ENCODE measurements around the gene DGCR6.
"Not testable (repeated sequence)": the region's sequence is repeated elsewhere in the genome, so short reads cannot be mapped to it uniquely, and the experiment has no call there.

Gene DGCR6

GRCh38 chr22:18906410-18906745 is 258 bp downstream of the DGCR6 start:
- H4K91ac ChIP-seq (ENCODE audit: low read depth, low read length, poor library complexity); DNase-seq (ENCODE audit: low spot score); H2BK15ac ChIP-seq (ENCODE audit: low read length); H2AFZ ChIP-seq (ENCODE audit: low read length); H3K4me3 ChIP-seq (ENCODE audit: low read length in 2 of 2); H2BK5ac ChIP-seq (ENCODE audit: low read length); H3K36me3 ChIP-seq (replicated peaks in 1 of 2; ENCODE audit: control insufficient read depth in 2 of 2, insufficient read depth in 2 of 2, low read length in 2 of 2); H3K4me1 ChIP-seq (ENCODE audit: control insufficient read depth in 2 of 2, insufficient read depth in 1 of 2, low read depth in 1 of 2, low read length in 2 of 2); H2BK120ac ChIP-seq (ENCODE audit: low read depth, low read length); H3K14ac ChIP-seq (ENCODE audit: low read length); H4K8ac ChIP-seq (ENCODE audit: low read depth, low read length); H3K9me3 ChIP-seq (replicated peaks in 1 of 2; ENCODE audit: control insufficient read depth in 2 of 2, insufficient read depth in 1 of 2, low read depth in 1 of 2, low read length in 2 of 2); H3K9ac ChIP-seq (ENCODE audit: low read depth, low read length, poor library complexity); H2BK12ac ChIP-seq (ENCODE audit: low read length); H3K79me1 ChIP-seq (ENCODE audit: low read depth, low read length); H3K27me3 ChIP-seq (ENCODE audit: control insufficient read depth in 3 of 3, insufficient read depth in 3 of 3, low read depth in 1 of 3, low read length in 3 of 3); H3K18ac ChIP-seq (ENCODE audit: low read length); H2AK5ac ChIP-seq (ENCODE audit: low read depth, low read length); H3K4me2 ChIP-seq (ENCODE audit: insufficient read depth, low read length, poor library complexity, severe bottlenecking); H3K23ac ChIP-seq (ENCODE audit: low read depth, low read length, poor library complexity); H3K4ac ChIP-seq (ENCODE audit: low read length); H3K27ac ChIP-seq (replicated peaks; ENCODE audit: low read length): not testable (repeated sequence)
- WGBS, 2 donors (ENCODE audit: extremely low coverage in 2 of 2, insufficient read length in 2 of 2, insufficient replicate concordance in 1 of 2): no CpG with 5 or more reads among the region's 36 CpGs

- no peak overlapping the region for H2AK5ac ChIP-seq (ENCODE audit: low read depth, low read length)
- H4K8ac ChIP-seq (ENCODE audit: low read depth, low read length): no peak overlapping the region
- no peak overlapping the region for H3K23ac ChIP-seq (ENCODE audit: low read depth, low read length, poor library complexity)
- no peak overlapping the region for H2BK5ac ChIP-seq (ENCODE audit: low read length)
- H3K4ac ChIP-seq (ENCODE audit: low read length): no peak overlapping the region
- H3K79me1 ChIP-seq (ENCODE audit: low read depth, low read length): no peaks in the 10 kb centered on the region
- no CpG with 5 or more reads among the region's 13 CpGs for WGBS, 2 donors (ENCODE audit: extremely low coverage in 2 of 2, insufficient read length in 2 of 2, insufficient replicate concordance in 1 of 2)
- no peak overlapping the region for H2BK15ac ChIP-seq (ENCODE audit: low read length)
- DNase-seq (ENCODE audit: low spot score): no peak
- H3K27ac ChIP-seq (replicated peaks; ENCODE audit: low read length): no peak overlapping the region
- no peak overlapping the region for H3K18ac ChIP-seq (ENCODE audit: low read length)
- no peak overlapping the region for H4K91ac ChIP-seq (ENCODE audit: low read depth, low read length, poor library complexity)
- H3K4me1 ChIP-seq (ENCODE audit: control insufficient read depth in 2 of 2, insufficient read depth in 1 of 2, low read depth in 1 of 2, low read length in 2 of 2): no peaks in the 10 kb centered on the region
- no peak overlapping the region for H3K4me2 ChIP-seq (ENCODE audit: insufficient read depth, low read length, poor library complexity, severe bottlenecking)
- H3K4me3 ChIP-seq (ENCODE audit: low read length in 2 of 2): no peak overlapping the region
- no peaks in the 10 kb centered on the region for H3K36me3 ChIP-seq (replicated peaks in 1 of 2; ENCODE audit: control insufficient read depth in 2 of 2, insufficient read depth in 2 of 2, low read length in 2 of 2)
- H3K9ac ChIP-seq (ENCODE audit: low read depth, low read length, poor library complexity): no peak overlapping the region
- no peak overlapping the region for H3K14ac ChIP-seq (ENCODE audit: low read length)
- H2BK12ac ChIP-seq (ENCODE audit: low read length): no peak overlapping the region
- no peaks in the 10 kb centered on the region for H3K27me3 ChIP-seq (ENCODE audit: control insufficient read depth in 3 of 3, insufficient read depth in 3 of 3, low read depth in 1 of 3, low read length in 3 of 3)
- H2BK120ac ChIP-seq (ENCODE audit: low read depth, low read length): no peak overlapping the region
- H2AFZ ChIP-seq (ENCODE audit: low read length): no peak overlapping the region
- H3K9me3 ChIP-seq (replicated peaks in 1 of 2; ENCODE audit: control insufficient read depth in 2 of 2, insufficient read depth in 1 of 2, low read depth in 1 of 2, low read length in 2 of 2): no peaks in the 10 kb centered on the region
Measured at GRCh38 chr22:18906896-18907295, 776 bp downstream of the DGCR6 start.

GRCh38 chr22:18909556-18909955 is 3.4 kb downstream of the DGCR6 start:
- Histone ChIP-seq H3K4me1 (ENCODE audit: control insufficient read depth in 2 of 2, insufficient read depth in 1 of 2, low read depth in 1 of 2, low read length in 2 of 2) (no peaks in the 10 kb centered on the region), H2BK120ac (ENCODE audit: low read depth, low read length) (no peak overlapping the region), H3K4me3 (ENCODE audit: low read length in 2 of 2) (no peak overlapping the region), H2BK12ac (ENCODE audit: low read length) (no peak overlapping the region), H3K14ac (ENCODE audit: low read length) (no peak overlapping the region), H3K27me3 (ENCODE audit: control insufficient read depth in 3 of 3, insufficient read depth in 3 of 3, low read depth in 1 of 3, low read length in 3 of 3) (no peaks in the 10 kb centered on the region), H3K4ac (ENCODE audit: low read length) (no peak overlapping the region), H4K91ac (ENCODE audit: low read depth, low read length, poor library complexity) (no peak overlapping the region), H4K8ac (ENCODE audit: low read depth, low read length) (no peak overlapping the region), H3K23ac (ENCODE audit: low read depth, low read length, poor library complexity) (no peak overlapping the region), H2BK5ac (ENCODE audit: low read length) (no peak overlapping the region), H2AFZ (ENCODE audit: low read length) (no peak overlapping the region), H3K4me2 (ENCODE audit: insufficient read depth, low read length, poor library complexity, severe bottlenecking) (no peak overlapping the region), H2BK15ac (ENCODE audit: low read length) (no peak overlapping the region), H3K27ac (replicated peaks; ENCODE audit: low read length) (no peak overlapping the region), H2AK5ac (ENCODE audit: low read depth, low read length) (no peak overlapping the region), H3K9ac (ENCODE audit: low read depth, low read length, poor library complexity) (no peak overlapping the region), H3K36me3 (replicated peaks in 1 of 2; ENCODE audit: control insufficient read depth in 2 of 2, insufficient read depth in 2 of 2, low read length in 2 of 2) (no peaks in the 10 kb centered on the region), H3K18ac (ENCODE audit: low read length) (no peak overlapping the region), H3K9me3 (replicated peaks in 1 of 2; ENCODE audit: control insufficient read depth in 2 of 2, insufficient read depth in 1 of 2, low read depth in 1 of 2, low read length in 2 of 2) (no peaks in the 10 kb centered on the region), H3K79me1 (ENCODE audit: low read depth, low read length) (no peaks in the 10 kb centered on the region)
- no CpG with 5 or more reads among the region's 5 CpGs for WGBS, 2 donors (ENCODE audit: extremely low coverage in 2 of 2, insufficient read length in 2 of 2, insufficient replicate concordance in 1 of 2)
- no peak for DNase-seq (ENCODE audit: low spot score)

GRCh38 chr22:18911535-18911934 is 5.4 kb downstream of the DGCR6 start:
- not testable (repeated sequence) for H3K14ac ChIP-seq (ENCODE audit: low read length); H3K4me1 ChIP-seq (ENCODE audit: control insufficient read depth in 2 of 2, insufficient read depth in 1 of 2, low read depth in 1 of 2, low read length in 2 of 2); H3K36me3 ChIP-seq (replicated peaks in 1 of 2; ENCODE audit: control insufficient read depth in 2 of 2, insufficient read depth in 2 of 2, low read length in 2 of 2); H3K23ac ChIP-seq (ENCODE audit: low read depth, low read length, poor library complexity); H3K79me1 ChIP-seq (ENCODE audit: low read depth, low read length); H4K91ac ChIP-seq (ENCODE audit: low read depth, low read length, poor library complexity); H3K4ac ChIP-seq (ENCODE audit: low read length); H3K18ac ChIP-seq (ENCODE audit: low read length); H2BK15ac ChIP-seq (ENCODE audit: low read length); H3K27ac ChIP-seq (replicated peaks; ENCODE audit: low read length); H3K4me2 ChIP-seq (ENCODE audit: insufficient read depth, low read length, poor library complexity, severe bottlenecking); H3K27me3 ChIP-seq (ENCODE audit: control insufficient read depth in 3 of 3, insufficient read depth in 3 of 3, low read depth in 1 of 3, low read length in 3 of 3); H2AK5ac ChIP-seq (ENCODE audit: low read depth, low read length); H2BK12ac ChIP-seq (ENCODE audit: low read length); H2AFZ ChIP-seq (ENCODE audit: low read length); DNase-seq (ENCODE audit: low spot score); H3K9ac ChIP-seq (ENCODE audit: low read depth, low read length, poor library complexity); H3K9me3 ChIP-seq (replicated peaks in 1 of 2; ENCODE audit: control insufficient read depth in 2 of 2, insufficient read depth in 1 of 2, low read depth in 1 of 2, low read length in 2 of 2); H3K4me3 ChIP-seq (ENCODE audit: low read length in 2 of 2); H2BK120ac ChIP-seq (ENCODE audit: low read depth, low read length); H2BK5ac ChIP-seq (ENCODE audit: low read length); H4K8ac ChIP-seq (ENCODE audit: low read depth, low read length)
- WGBS, 2 donors (ENCODE audit: extremely low coverage in 2 of 2, insufficient read length in 2 of 2, insufficient replicate concordance in 1 of 2): no CpG with 5 or more reads among the region's 2 CpGs
